Vagina (tissue), 2 donors: Measurements from ENCODE around the gene TBC1D3K. TPM values are rescaled to one million over a fixed set of nuclear protein-coding genes. Genes with fewer than 3 reads are reported as not detected.
"Not testable (repeated sequence)": the region's sequence is repeated elsewhere in the genome, so short reads cannot be mapped to it uniquely, and the experiment has no call there.

Experiments
- DNase-seq, 2 donors: peaks; one replicate each; pipeline ENCODE4 v3.0.0-alpha.2; 2017; ENCODE audit errors: extremely low spot score in 2 of 2
- H3K27ac ChIP-seq: fragments of 200-600 bp; sonication (generic); one replicate; pipeline ENCODE4 v1.5.1; 2019
- H3K27me3 ChIP-seq: fragments of 200-600 bp; sonication (generic); one replicate; pipeline ENCODE4 v1.5.1; 2019
- H3K36me3 ChIP-seq, 2 donors: fragments of 200-600 bp; sonication (generic); one replicate each; pipeline ENCODE4 v1.5.1; 2017 to 2019
- H3K4me1 ChIP-seq: fragments of 200-600 bp; sonication (generic); one replicate; pipeline ENCODE4 v1.5.1; 2019
- H3K4me3 ChIP-seq, 2 donors: fragments of 200-600 bp; sonication (generic); 1 replicate in 1 of 2; 2 replicates in 1 of 2; pipeline ENCODE4 v1.5.1; 2016 to 2019
- H3K9me3 ChIP-seq: fragments of 200-600 bp; sonication (generic); one replicate; pipeline ENCODE4 v1.5.1; 2019
- CTCF ChIP-seq, 3 experiments: fragments of 450-650 bp in 2 of 3; fragments of 200-600 bp in 1 of 3; sonication (generic) in 1 of 3; IDR thresholded peaks; one replicate each; pipeline ENCODE4 v1.5.1; 2017 to 2019; ENCODE audit warnings: antibody characterized with exemption in 3 of 3, mild to moderate bottlenecking in 2 of 3, moderate library complexity in 2 of 3
- POLR2A ChIP-seq, 2 donors: fragments of 450-650 bp; IDR thresholded peaks; one replicate each; pipeline ENCODE4 v1.6.1; 2017; ENCODE audit warnings: antibody characterized with exemption in 2 of 2, mild to moderate bottlenecking in 2 of 2, moderate library complexity in 2 of 2
- POLR2AphosphoS5 ChIP-seq, 2 donors: sonication (generic); formaldehyde crosslinking; IDR thresholded peaks; one replicate each; pipeline ENCODE4 v1.9.0; 2017; ENCODE audit warnings: antibody characterized with exemption in 2 of 2, mild to moderate bottlenecking in 2 of 2, low read depth in 1 of 2; ENCODE audit not compliant: insufficient read depth in 1 of 2
- intact Hi-C: fragments of 100-400 bp; cut with DNase I; formaldehyde crosslinking; loops from one replicate; pipeline ENCODE4 v1.15.1; 2023
- small RNA-seq: library from RNA; depleted of rRNA; stranded (forward); fragments of <200 nt; gene quantifications from one replicate; pipeline ENCODE3, GENCODE V24; 2016
- total RNA-seq: library from RNA; depleted of rRNA; stranded (reverse); fragments of >200 nt; gene quantifications from one replicate; pipeline ENCODE4 v1.2.3, GENCODE V29; 2016

The TBC1D3K gene
- not detected for total RNA-seq

- H3K4me3 ChIP-seq, H3K36me3 ChIP-seq, H3K4me1 ChIP-seq, H3K9me3 ChIP-seq, DNase-seq, H3K27me3 ChIP-seq, intact Hi-C loops, H3K27ac ChIP-seq: not testable (repeated sequence)
These were observed at the start of gene TBC1D3K for GRCh38 chr17:37924115-37924514. TSS of gene TBC1D3K (plus strand) at chr17:37924415. CDS start at chr17:37926000, 1,585 bp downstream.

GRCh38 chr17:37884516-37884915 is 39.7 kb upstream of the TBC1D3K start:
- H3K9me3 ChIP-seq = no peaks in the 10 kb centered on the region
- intact Hi-C loops = no loop called here
- H3K4me1 ChIP-seq = no peaks in the 10 kb centered on the region
- no peak overlapping the region for H3K4me3 ChIP-seq
- TF ChIP-seq CTCF (IDR thresholded peaks at IDR 0.05) = no peak
- no peak for TF ChIP-seq POLR2AphosphoS5 (IDR thresholded peaks at IDR 0.05; ENCODE audit: insufficient read depth in 1 of 2, low read depth in 1 of 2)
- TF ChIP-seq POLR2A (IDR thresholded peaks at IDR 0.05) = no peak
- H3K36me3 ChIP-seq = no peaks in the 10 kb centered on the region
- no peak for DNase-seq
- H3K27me3 ChIP-seq = no peaks in the 10 kb centered on the region
- H3K27ac ChIP-seq = no peak overlapping the region

DNA sequence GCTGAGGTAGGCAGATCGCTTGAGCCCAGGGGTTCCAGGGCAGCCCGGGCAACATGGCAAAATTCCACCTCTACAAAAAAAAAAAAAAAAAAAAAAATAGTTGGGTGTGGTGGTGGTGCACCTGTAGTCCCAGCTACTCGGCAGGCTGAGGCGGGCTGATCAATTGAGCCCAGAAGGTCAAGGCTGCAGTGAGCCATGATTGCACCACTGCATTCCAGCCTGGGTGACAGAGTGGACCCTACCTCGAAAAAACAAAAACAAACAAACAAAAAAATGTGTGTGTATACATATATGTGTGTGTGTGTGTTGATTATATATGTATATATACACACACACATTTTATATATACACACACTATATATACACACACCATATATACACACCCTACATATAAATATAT is 39.1 kb upstream of the TBC1D3K start:
- no peaks in the 10 kb centered on the region for H3K36me3 ChIP-seq
- H3K27me3 ChIP-seq = no peaks in the 10 kb centered on the region
- H3K4me1 ChIP-seq = no peaks in the 10 kb centered on the region
- no peak for TF ChIP-seq POLR2AphosphoS5 (IDR thresholded peaks at IDR 0.05; ENCODE audit: insufficient read depth in 1 of 2, low read depth in 1 of 2)
- no peak for TF ChIP-seq POLR2A (IDR thresholded peaks at IDR 0.05)
- DNase-seq = no peak
- H3K9me3 ChIP-seq = no peaks in the 10 kb centered on the region
- no peak overlapping the region for H3K4me3 ChIP-seq
- intact Hi-C loops = no loop called here
- H3K27ac ChIP-seq = no peak overlapping the region

DNA sequence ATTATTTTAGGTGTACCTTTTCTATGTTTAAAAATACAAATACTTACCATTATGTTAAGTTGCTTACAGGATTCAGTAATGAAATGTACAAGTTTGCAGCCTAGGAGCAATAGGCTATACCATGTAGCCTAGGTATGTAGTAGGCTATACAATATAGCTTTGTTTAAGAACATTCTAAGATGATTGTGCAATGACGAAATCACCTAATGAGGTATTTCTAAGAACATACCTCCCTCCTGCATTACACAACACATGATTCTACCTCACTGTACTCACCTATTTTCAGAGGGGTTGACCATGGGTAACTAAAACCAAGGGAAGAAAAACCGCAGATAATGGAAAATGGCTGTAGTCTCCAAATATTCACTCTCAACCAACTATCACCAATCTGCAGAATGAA is 35.3 kb upstream of the TBC1D3K start:
- no peak overlapping the region for H3K27ac ChIP-seq
- intact Hi-C loops = no loop called here
- TF ChIP-seq POLR2A (IDR thresholded peaks at IDR 0.05) (no peak), CTCF (IDR thresholded peaks at IDR 0.05) (no peak), POLR2AphosphoS5 (IDR thresholded peaks at IDR 0.05; ENCODE audit: insufficient read depth in 1 of 2, low read depth in 1 of 2) (no peak)

DNA sequence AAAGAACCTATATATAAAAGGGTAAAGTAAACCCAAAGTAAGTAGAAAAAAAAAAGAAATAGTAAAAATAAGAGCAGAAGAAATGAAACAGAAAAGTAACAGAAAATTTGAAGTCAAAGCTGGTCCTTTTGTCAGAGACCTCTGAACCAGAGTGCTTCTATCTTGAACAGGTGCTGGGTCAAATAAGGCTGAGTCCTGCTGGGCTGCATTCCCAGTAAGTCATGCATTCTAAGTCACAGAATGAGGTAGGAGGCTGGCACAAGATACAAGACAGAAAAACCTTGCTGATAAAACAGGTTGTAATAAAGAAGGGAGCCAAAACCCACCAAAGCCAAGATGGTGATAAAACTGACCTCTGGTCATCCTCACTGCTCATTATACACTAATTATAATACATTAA is 27.3 kb upstream of the TBC1D3K start:
- H3K36me3 ChIP-seq, H3K27me3 ChIP-seq, DNase-seq, H3K4me3 ChIP-seq, H3K4me1 ChIP-seq, intact Hi-C loops, H3K9me3 ChIP-seq, H3K27ac ChIP-seq: not testable (repeated sequence)

More for the DNA sequence above, 35.3 kb upstream of the TBC1D3K start:
- Histone ChIP-seq H3K36me3 (no peaks in the 10 kb centered on the region), H3K27me3 (no peaks in the 10 kb centered on the region), H3K9me3 (no peaks in the 10 kb centered on the region), H3K4me3 (no peak overlapping the region), H3K4me1 (no peaks in the 10 kb centered on the region)
- no peak for DNase-seq

Small RNA genes lying within 50 kb of the gene (small RNA-seq; reads per million reads assigned to genes)
- not detected for gene RF00001
- gene RNU6-489P = not detected

Other genes with a start within 250 kb of the TBC1D3K start
- not detected for gene HNF1B, start 179.4 kb upstream of the TBC1D3K start, total RNA-seq
- 23.8 TPM for gene TBC1D3L, start 64.6 kb downstream of the TBC1D3K start, total RNA-seq
- not detected for gene TBC1D3D, start 79.6 kb downstream of the TBC1D3K start, total RNA-seq
- gene TBC1D3C, start 144.2 kb downstream of the TBC1D3K start, total RNA-seq = not detected
- not detected for gene TBC1D3E, start 203.5 kb downstream of the TBC1D3K start, total RNA-seq